22Rv1 (cell line): ENCODE data around the gene UBAP2.

Experiments used
- CTCF ChIP-seq: fragments of 450-650 bp; IDR thresholded peaks from 2 replicates; pipeline ENCODE4 v1.5.1; 2017; ENCODE audit warnings: mild to moderate bottlenecking
- ZFX ChIP-seq: fragments of 450-650 bp; IDR thresholded peaks from 2 replicates; pipeline ENCODE4 v1.6.1; 2017; ENCODE audit warnings: antibody characterized with exemption, borderline replicate concordance

- TF ChIP-seq CTCF, result no peak
- TF ChIP-seq ZFX, result no peak
Observed at GRCh38 chr9:34032631-34033030, 16.1 kb downstream of the UBAP2 start.
